Ovary (tissue), 9 donors: Measurements from ENCODE around the gene CAMTA1. TPM values are rescaled to one million over a fixed set of nuclear protein-coding genes. Genes with fewer than 3 reads are reported as not detected.

ENCODE experiments used
- DNase-seq, 5 donors: peaks; one replicate each; pipeline ENCODE4 v3.0.0-alpha.2; 2019 to 2020
- H3K27ac ChIP-seq, 2 donors: fragments of 200-600 bp; one replicate each; pipeline versions ENCODE4 v1.5.1 to v1.8.0; 2019 to 2022
- H3K27me3 ChIP-seq: fragments of 200-600 bp; one replicate; pipeline ENCODE4 v1.8.0; 2022
- H3K36me3 ChIP-seq: fragments of 200-600 bp; sonication (generic); one replicate; pipeline ENCODE4 v1.5.1; 2019
- H3K4me1 ChIP-seq: one replicate; pipeline ENCODE4 v1.8.1; 2013; ENCODE audit warnings: mild to moderate bottlenecking, moderate library complexity; ENCODE audit not compliant: insufficient read depth
- H3K4me3 ChIP-seq: fragments of 200-600 bp; sonication (generic); one replicate; pipeline ENCODE4 v1.5.1; 2017
- H3K9me3 ChIP-seq, 2 donors: fragments of 200-600 bp in 1 of 2; sonication (generic) in 1 of 2; one replicate each; pipeline versions ENCODE4 v1.5.1 to v1.8.1; 2013 to 2019; ENCODE audit warnings: mild to moderate bottlenecking in 1 of 2, moderate library complexity in 1 of 2
- CTCF ChIP-seq, 3 donors: fragments of 450-650 bp in 2 of 3; fragments of 200-600 bp in 1 of 3; IDR thresholded peaks; one replicate each; pipeline versions ENCODE4 v1.5.1 to v1.8.0; 2016 to 2022; ENCODE audit warnings: antibody characterized with exemption in 3 of 3, mild to moderate bottlenecking in 1 of 3
- EP300 ChIP-seq: sonication (generic); formaldehyde crosslinking; IDR thresholded peaks from one replicate; pipeline ENCODE4 v1.6.1; 2017; ENCODE audit warnings: antibody characterized with exemption
- POLR2A ChIP-seq: fragments of 450-650 bp; IDR thresholded peaks from one replicate; pipeline ENCODE4 v1.6.1; 2017; ENCODE audit warnings: antibody characterized with exemption, mild to moderate bottlenecking, moderate library complexity
- WGBS, 3 donors: extraction: QIAGEN DNeasy Blood & Tissue Kit in 1 of 3; methylation state at CpG; one replicate each; pipeline versions ENCODE4 v1.1.5 to v1.1.7; 2013 to 2017; 5-methylcytosine and 5-hydroxymethylcytosine counted together
- intact Hi-C, 4 donors: fragments of 100-400 bp; cut with DNase I; formaldehyde crosslinking; loops; one replicate each; pipeline versions ENCODE4 v1.11.0 to v1.15.1; 2022 to 2023
- polyA plus RNA-seq, 2 donors: library from polyadenylated mRNA; stranded (reverse); fragments of 200-250 nt in 1 of 2; fragments of 350-450 nt in 1 of 2; fragmentation: Illumina TruSeq in 1 of 2; extraction: RNeasy Lipid Tissue Mini Kit (QIAGEN cat#74804) in 1 of 2; gene quantifications; one replicate each; pipeline ENCODE4 v1.2.3, GENCODE V29; 2013 to 2014
- total RNA-seq, 7 donors: library from RNA; depleted of rRNA in 2 of 7; stranded (reverse); fragments of >200 nt in 2 of 7; fragmentation: NEBNext Ultra II Directional in 3 of 7; extraction: Animal tissue kit (Norgen Biotek cat#: 25700) in 3 of 7; gene quantifications; one replicate each; pipeline versions ENCODE4 v1.1.0 to v1.2.4, GENCODE V29; 2016 to 2023
- donor health status: DM: no; HTN: no; CAD: no; lungs with moderate emphysema.
- donor health status: DM: no; HTN: no; CAD: no.
- donor health status: Bipolar disorder and iron deficiency.
- donor health status: DM: yes; HTN: yes; CAD: no.
- donor health status: DM: no; HTN: no; CAD: no.
- donor health status: DM: yes; HTN: yes; CAD: no.

Gene CAMTA1
- total and polyA plus RNA-seq, 9 donors, result 51.1 to 150 (median 67.4) TPM

GRCh38 chr1:7009741-7010525 lies 224.7 kb downstream of the CAMTA1 start:
- TF ChIP-seq POLR2A, result no peak
- no peak for TF ChIP-seq EP300
- TF ChIP-seq CTCF (IDR thresholded peaks at IDR 0.05), result no peak
- Histone ChIP-seq H3K4me1 (no peaks in the 10 kb centered on the region), H3K9me3 (no peaks in the 10 kb centered on the region), H3K4me3 (no peak overlapping the region), H3K36me3 (no peaks in the 10 kb centered on the region), H3K27ac (no peak overlapping the region), H3K27me3 (no peaks in the 10 kb centered on the region)
- intact Hi-C loops, result no loop called here
- DNase-seq, result no peak
- 79 to 87% (median 81%) methylated on average over 13 to 16 of the region's 16 CpGs for WGBS, 3 donors

- WGBS, 3 donors, result 49 to 60% (median 54%) methylated on average over 13 of the region's 13 CpGs
- DNase-seq, result no peak
- no peaks in the 10 kb centered on the region for H3K9me3 ChIP-seq
- H3K27me3 ChIP-seq, result no peaks in the 10 kb centered on the region
- intact Hi-C loops, result no loop called here
- H3K27ac ChIP-seq, result no peak overlapping the region
- no peaks in the 10 kb centered on the region for H3K36me3 ChIP-seq
- TF ChIP-seq EP300 (no peak), POLR2A (no peak), CTCF (IDR thresholded peaks at IDR 0.05) (no peak)
- H3K4me3 ChIP-seq, result no peak overlapping the region
- no peaks in the 10 kb centered on the region for H3K4me1 ChIP-seq
Observed at GRCh38 chr1:7010534-7011200, 225.4 kb downstream of the CAMTA1 start.

- no peak for DNase-seq
- H3K4me3 ChIP-seq, result no peak overlapping the region
- TF ChIP-seq POLR2A, result no peak
- TF ChIP-seq CTCF (IDR thresholded peaks at IDR 0.05), result no peak
- no peak for TF ChIP-seq EP300
- 85 to 90% (median 89%) methylated on average over 9 of the region's 9 CpGs for WGBS, 3 donors
- intact Hi-C loops, result no loop called here
- H3K36me3 ChIP-seq, result no peaks in the 10 kb centered on the region
- H3K4me1 ChIP-seq, result no peaks in the 10 kb centered on the region
- H3K27ac ChIP-seq, result no peak overlapping the region
- no peaks in the 10 kb centered on the region for H3K27me3 ChIP-seq
- H3K9me3 ChIP-seq, result no peaks in the 10 kb centered on the region
Observed at GRCh38 chr1:7011826-7012225, 226.6 kb downstream of the CAMTA1 start.

- intact Hi-C loops, result no loop called here
- H3K4me1 ChIP-seq, result no peaks in the 10 kb centered on the region
- no peak for DNase-seq
- H3K9me3 ChIP-seq, result no peaks in the 10 kb centered on the region
- no peak overlapping the region for H3K27ac ChIP-seq
- no peaks in the 10 kb centered on the region for H3K36me3 ChIP-seq
- no peaks in the 10 kb centered on the region for H3K27me3 ChIP-seq
- TF ChIP-seq POLR2A (no peak), CTCF (IDR thresholded peaks at IDR 0.05) (no peak), EP300 (no peak)
- 82 to 91% (median 85%) methylated on average over 14 of the region's 14 CpGs for WGBS, 3 donors
- no peak overlapping the region for H3K4me3 ChIP-seq
Observed at GRCh38 chr1:7012461-7012924, 227.2 kb downstream of the CAMTA1 start.
